H1 (cell line): ENCODE data around the gene SNHG17. TPM values are rescaled to one million over a fixed set of nuclear protein-coding genes. Genes with fewer than 3 reads are reported as not detected.

Source experiments
- CTCF ChIA-PET: fragments of 300-600 bp; sonication (Branson Sonifier 250); formaldehyde crosslinking; loops from one replicate; lab custom pipeline; 2021; ENCODE audit not compliant: partially characterized antibody; lab: Charles Lee
- POLR2A ChIA-PET: fragments of 300-600 bp; sonication (Branson Sonifier 250); formaldehyde crosslinking; loops from one replicate; lab custom pipeline; 2021; ENCODE audit warnings: inconsistent platforms; ENCODE audit not compliant: partially characterized antibody; lab: Charles Lee
- DNase-seq, 2 experiments: peaks; one replicate each; pipeline versions ENCODE4 v3.0.0 to v3.0.0-alpha.2; 2010 to 2022; ENCODE audit warnings: low spot score in 2 of 2, low read depth in 1 of 2, mixed read lengths in 1 of 2
- FAIRE-seq: peaks from 2 replicates; lab custom pipeline; 2011; peaks lifted over from hg19 to GRCh38; lab: Jason Lieb, UNC
- H2AFZ ChIP-seq: 2 replicates; pipeline ENCODE4 v1.8.1; 2012; ENCODE audit warnings: low read length, inconsistent platforms
- H2AK5ac ChIP-seq: 2 replicates; pipeline ENCODE4 v1.6.1; 2013; ENCODE audit warnings: low read depth, low read length
- H2BK120ac ChIP-seq: replicated peaks from 2 replicates; pipeline ENCODE3; 2013; ENCODE audit warnings: low read depth, low read length, inconsistent platforms
- H2BK12ac ChIP-seq: 2 replicates; pipeline ENCODE4 v1.6.1; 2013; ENCODE audit warnings: low read depth, low read length
- H2BK15ac ChIP-seq: 2 replicates; pipeline ENCODE4 v1.6.1; 2013; ENCODE audit warnings: low read length
- H2BK20ac ChIP-seq: 2 replicates; pipeline ENCODE4 v1.6.1; 2013; ENCODE audit warnings: low read length
- H2BK5ac ChIP-seq: 2 replicates; pipeline ENCODE4 v1.6.1; 2013; ENCODE audit warnings: low read depth, low read length
- H3K14ac ChIP-seq: 2 replicates; pipeline ENCODE4 v1.6.1; 2013; ENCODE audit warnings: inconsistent platforms; ENCODE audit not compliant: insufficient read length
- H3K18ac ChIP-seq: 2 replicates; pipeline ENCODE4 v1.6.1; 2013; ENCODE audit warnings: low read length; ENCODE audit errors: extremely low read depth
- H3K23ac ChIP-seq: 2 replicates; pipeline ENCODE4 v1.6.1; 2013; ENCODE audit warnings: inconsistent platforms; ENCODE audit not compliant: insufficient read length
- H3K23me2 ChIP-seq: 2 replicates; pipeline ENCODE4 v1.6.1; 2013; ENCODE audit warnings: low read depth, low read length
- H3K27ac ChIP-seq: 2 replicates; pipeline ENCODE4 v1.6.1; 2011; ENCODE audit warnings: low read depth, low read length, inconsistent platforms
- H3K27me3 ChIP-seq, 4 experiments: replicated peaks in 1 of 4; 1 replicate in 1 of 4; 2 replicates in 3 of 4; pipeline versions ENCODE4 v1.6.1 to v1.8.1; 2011 to 2013; ENCODE audit warnings: low read length in 3 of 4, mild to moderate bottlenecking in 3 of 4, inconsistent platforms in 2 of 4, mixed read lengths in 2 of 4, moderate library complexity in 1 of 4; ENCODE audit not compliant: control insufficient read depth in 3 of 4, insufficient read depth in 3 of 4; ENCODE audit errors: extremely low read depth in 1 of 4
- H3K36me3 ChIP-seq, 4 experiments: 2 replicates each; pipeline versions ENCODE4 v1.6.1 to v1.8.1; 2011 to 2013; ENCODE audit warnings: mild to moderate bottlenecking in 4 of 4, low read length in 3 of 4, moderate library complexity in 2 of 4, control low read depth in 1 of 4, inconsistent platforms in 1 of 4; ENCODE audit not compliant: insufficient read depth in 4 of 4, control insufficient read depth in 2 of 4
- H3K4ac ChIP-seq: replicated peaks from 2 replicates; pipeline ENCODE3; 2013; ENCODE audit warnings: low read length, low read depth, mixed read lengths, inconsistent platforms; ENCODE audit not compliant: insufficient read length
- H3K4me1 ChIP-seq, 4 experiments: replicated peaks in 1 of 4; 1 replicate in 1 of 4; 2 replicates in 3 of 4; pipeline versions ENCODE4 v1.6.1 to v1.8.1; 2011 to 2013; ENCODE audit warnings: low read length in 3 of 4, inconsistent platforms in 2 of 4, mixed read lengths in 1 of 4; ENCODE audit not compliant: insufficient read depth in 4 of 4, control insufficient read depth in 3 of 4
- H3K4me2 ChIP-seq, 2 experiments: 2 replicates each; pipeline versions ENCODE4 v1.6.1 to v1.8.1; 2011 to 2013; ENCODE audit warnings: low read depth in 2 of 2, low read length in 2 of 2, control low read depth in 1 of 2, inconsistent platforms in 1 of 2, mild to moderate bottlenecking in 1 of 2; ENCODE audit not compliant: insufficient read depth in 1 of 2
- H3K4me3 ChIP-seq, 4 experiments: fragments of 200-600, 300-600 bp in 1 of 4; sonication (generic), shearing (Covaris generic), sonication (Bioruptor Twin) in 1 of 4; 2 replicates each; pipeline versions ENCODE4 v1.5.1 to v1.8.1; 2011 to 2016; ENCODE audit warnings: low read length in 4 of 4, low read depth in 3 of 4, control low read depth in 2 of 4, inconsistent platforms in 2 of 4, mild to moderate bottlenecking in 2 of 4, mixed read lengths in 1 of 4, moderate library complexity in 1 of 4; ENCODE audit not compliant: insufficient read depth in 2 of 4; ENCODE audit errors: extremely low read depth in 1 of 4
- H3K56ac ChIP-seq: replicated peaks from 2 replicates; pipeline ENCODE3; 2013; ENCODE audit warnings: low read depth, mild to moderate bottlenecking, mixed read lengths, low read length, inconsistent platforms; ENCODE audit not compliant: insufficient read length
- H3K79me1 ChIP-seq: 2 replicates; pipeline ENCODE4 v1.6.1; 2013; ENCODE audit warnings: low read depth, low read length, control low read depth
- H3K79me2 ChIP-seq, 2 experiments: 2 replicates each; pipeline versions ENCODE4 v1.6.1 to v1.8.1; 2012 to 2013; ENCODE audit warnings: low read length in 2 of 2, mild to moderate bottlenecking in 2 of 2, inconsistent platforms in 1 of 2; ENCODE audit not compliant: insufficient read depth in 2 of 2, control insufficient read depth in 1 of 2
- H3K9ac ChIP-seq, 4 experiments: replicated peaks in 1 of 4; 1 replicate in 1 of 4; 2 replicates in 3 of 4; pipeline versions ENCODE4 v1.6.1 to v1.8.1; 2011 to 2013; ENCODE audit warnings: low read depth in 3 of 4, low read length in 3 of 4, control low read depth in 2 of 4, mild to moderate bottlenecking in 2 of 4, moderate library complexity in 2 of 4, inconsistent platforms in 1 of 4; ENCODE audit errors: extremely low read depth in 1 of 4
- H3K9me3 ChIP-seq, 2 experiments: 2 replicates each; pipeline versions ENCODE4 v1.6.1 to v1.8.1; 2012 to 2013; ENCODE audit warnings: mild to moderate bottlenecking in 2 of 2, moderate library complexity in 2 of 2, control low read depth in 1 of 2, inconsistent platforms in 1 of 2, low read depth in 1 of 2, low read length in 1 of 2, mixed read lengths in 1 of 2; ENCODE audit not compliant: insufficient read depth in 2 of 2
- H4K20me1 ChIP-seq, 2 experiments: replicated peaks in 1 of 2; 2 replicates each; pipeline versions ENCODE3 to v1.8.1; 2011 to 2013; ENCODE audit warnings: inconsistent platforms in 2 of 2, low read length in 2 of 2, mild to moderate bottlenecking in 1 of 2; ENCODE audit not compliant: insufficient read depth in 2 of 2, control insufficient read depth in 1 of 2
- H4K5ac ChIP-seq: 2 replicates; pipeline ENCODE4 v1.6.1; 2013; ENCODE audit warnings: low read length, low read depth, mixed read lengths, inconsistent platforms; ENCODE audit not compliant: insufficient read length
- H4K8ac ChIP-seq: 2 replicates; pipeline ENCODE4 v1.8.0; 2013; ENCODE audit warnings: mild to moderate bottlenecking, moderate library complexity, low read length, inconsistent platforms; ENCODE audit not compliant: insufficient read depth; ENCODE audit errors: extremely low read depth
- H4K91ac ChIP-seq: replicated peaks from 2 replicates; pipeline ENCODE3; 2013; ENCODE audit warnings: low read length, mixed read lengths, inconsistent platforms; ENCODE audit not compliant: insufficient read length
- ASH2L ChIP-seq: fragments of 200-600, 300-600 bp; sonication (generic); IDR thresholded peaks from one replicate; pipeline ENCODE4 v1.7.1; 2017; ENCODE audit warnings: low read length
- ATF2 ChIP-seq: IDR thresholded peaks from 2 replicates; pipeline ENCODE4 v1.6.1; 2012; ENCODE audit warnings: low read length, inconsistent platforms
- BACH1 ChIP-seq: IDR thresholded peaks from 2 replicates; pipeline ENCODE4 v1.6.1; 2012; ENCODE audit warnings: low read length, improper control_type of control experiment
- EP300 ChIP-seq, 2 experiments: IDR thresholded peaks; 1 replicate in 1 of 2; 2 replicates in 1 of 2; pipeline ENCODE4 v1.6.1; 2011 to 2012; ENCODE audit warnings: low read depth in 2 of 2, low read length in 2 of 2, mild to moderate bottlenecking in 2 of 2, borderline replicate concordance in 1 of 2, inconsistent platforms in 1 of 2, moderate library complexity in 1 of 2
- EZH2 ChIP-seq: fragments of 200-600 bp; sonication (generic); IDR thresholded peaks from 2 replicates; pipeline ENCODE4 v1.7.1; 2012; ENCODE audit warnings: low read depth, mild to moderate bottlenecking, moderate library complexity, low read length, inconsistent platforms; ENCODE audit not compliant: severe bottlenecking
- HDAC2 ChIP-seq, 2 experiments: fragments of 300-600 bp in 1 of 2; sonication (generic) in 1 of 2; IDR thresholded peaks; 2 replicates each; pipeline ENCODE4 v1.6.1; 2011 to 2012; ENCODE audit warnings: low read depth in 2 of 2, low read length in 2 of 2, mild to moderate bottlenecking in 2 of 2, moderate library complexity in 2 of 2, borderline replicate concordance in 1 of 2, inconsistent platforms in 1 of 2
- KDM1A ChIP-seq: fragments of 200-600, 300-600 bp; sonication (generic); IDR thresholded peaks from 2 replicates; pipeline ENCODE4 v1.7.1; 2016; ENCODE audit warnings: mild to moderate bottlenecking, low read length, borderline replicate concordance
- POLR2A ChIP-seq, 2 experiments: IDR thresholded peaks; 1 replicate in 1 of 2; 2 replicates in 1 of 2; pipeline ENCODE4 v1.6.1; 2011; ENCODE audit warnings: low read depth in 2 of 2, low read length in 2 of 2, mild to moderate bottlenecking in 2 of 2; ENCODE audit errors: control extremely low read depth in 1 of 2
- SIN3A ChIP-seq, 2 experiments: IDR thresholded peaks in 1 of 2; conservative IDR thresholded peaks in 1 of 2; 2 replicates each; pipeline ENCODE4 v1.6.1; 2011 to 2012; ENCODE audit warnings: low read length in 2 of 2, improper control_type of control experiment in 1 of 2, low read depth in 1 of 2, mild to moderate bottlenecking in 1 of 2
- TBP ChIP-seq: IDR thresholded peaks from 2 replicates; pipeline ENCODE4 v1.6.1; 2011; ENCODE audit warnings: low read depth, low read length, improper control_type of control experiment
- WGBS, 2 experiments: shearing (Covaris generic) in 1 of 2; methylation state at CpG; one replicate each; pipeline versions ENCODE4 v1.1.6 to v1.1.7; 2013 to 2015; ENCODE audit warnings: low lambda C conversion rate in 2 of 2, mixed read lengths in 2 of 2, inconsistent platforms in 1 of 2, low coverage in 1 of 2, missing lambda C conversion rate in 1 of 2; ENCODE audit not compliant: insufficient replicate concordance in 2 of 2, insufficient coverage in 1 of 2, insufficient read length in 1 of 2; ENCODE audit errors: extremely low coverage in 1 of 2, missing lambda C conversion rate in 1 of 2; 5-methylcytosine and 5-hydroxymethylcytosine counted together
- polyA plus RNA-seq, 7 experiments: library from polyadenylated mRNA; depleted of rRNA in 3 of 7; stranded (reverse) in 5 of 7; unstranded in 2 of 7; fragments of >200 nt in 5 of 7; fragments of 200-250 nt in 2 of 7; gene quantifications; 1 replicate in 5 of 7; 2 replicates in 1 of 7; 4 replicates in 1 of 7; pipeline versions ENCODE4 v1.2.1 to v1.2.3, GENCODE V29; 2011 to 2013; ENCODE audit warnings: missing spikeins in 2 of 7, mixed read lengths in 2 of 7
- total RNA-seq: library from RNA; stranded (reverse); fragmentation: NEBNext Ultra II Directional; extraction: Animal tissue kit (Norgen Biotek cat#: 25700); gene quantifications from 2 replicates; pipeline ENCODE4 v1.2.1, GENCODE V29; 2021

SNHG17 gene
- total and polyA plus RNA-seq, 2 of the 8 experiments (the other 6 are each of a cell fraction or from before 2014, with no cell fraction given), result 59.4 to 59.8 TPM

- Histone ChIP-seq H3K36me3 (peaks cover 0 to 12% (median 4%) of the 10 kb centered on the region in 4 experiments; a peak in 4 of 8 replicates), H2BK12ac (no peak overlapping the region), H3K9me3 (no peaks in the 10 kb centered on the region), H4K20me1 (no peaks in the 10 kb centered on the region), H4K5ac (no peak overlapping the region), H2BK20ac (no peak overlapping the region), H3K23me2 (no peaks in the 10 kb centered on the region; the same call in 1 of the 2 replicates), H3K4ac (no peak overlapping the region), H3K56ac (no peak overlapping the region), H2AFZ (peak overlapping the region; percentile 93; the same call in 1 of the 2 replicates), H3K14ac (no peak overlapping the region), H3K27me3 (no peaks in the 10 kb centered on the region; a peak in 2 of 7 replicates), H2AK5ac (no peak overlapping the region), H4K8ac (no peak overlapping the region), H3K4me2 (no peak overlapping the region), H2BK15ac (no peak overlapping the region), H2BK120ac (no peak overlapping the region), H3K9ac (no peak overlapping the region), H4K91ac (no peak overlapping the region), H3K4me3 (no peak overlapping the region), H3K27ac (no peak overlapping the region), H3K18ac (no peak overlapping the region), H2BK5ac (no peak overlapping the region), H3K4me1 (peaks cover 0 to 7% (median 4%) of the 10 kb centered on the region in 4 experiments; a peak in 4 of 7 replicates), H3K79me2 (no peaks in the 10 kb centered on the region), H3K23ac (no peak overlapping the region), H3K79me1 (peaks cover 3% of the 10 kb centered on the region; the same call in 1 of the 2 replicates)
- POLR2A ChIA-PET, result interaction anchor here (1.7 to 15.7 kb wide), 2 partner anchors 14 to 27 kb away, joined by 9 to 285 read pairs; partner anchors contain the start of genes RALGAPB and SNHG17
- DNase-seq (no peak), FAIRE-seq (no peak)
- WGBS, 2 experiments, result 79% methylated on average over 3 of the region's 3 CpGs; no CpG with 5 or more reads in 1 of the 2 experiments
- CTCF ChIA-PET, result interaction anchor here (0.7 to 5.9 kb wide), 7 partner anchors 8 to 74 kb away, joined by 3 to 85 read pairs (median 7); partner anchors contain the start of genes RALGAPB and SNHG17
- TF ChIP-seq KDM1A, result no peak
- TF ChIP-seq ATF2, result no peak
- TF ChIP-seq POLR2A (IDR thresholded peaks at IDR 0.05; ENCODE audit: control extremely low read depth in 1 of 2, low read depth in 2 of 2, low read length in 2 of 2), result no peak
- TF ChIP-seq HDAC2 (IDR thresholded peaks at IDR 0.05; ENCODE audit: borderline replicate concordance in 1 of 2, low read depth in 2 of 2, low read length in 2 of 2), result no peak
- TF ChIP-seq EP300 (IDR thresholded peaks at IDR 0.05; ENCODE audit: borderline replicate concordance in 1 of 2, low read depth in 2 of 2, low read length in 2 of 2), result no peak
- no peak for TF ChIP-seq ASH2L
- no peak for TF ChIP-seq BACH1
- TF ChIP-seq TBP, result no peak
- TF ChIP-seq SIN3A (conservative IDR thresholded peaks at IDR 0.05 in 1 of 2, IDR thresholded peaks at IDR 0.05 in 1 of 2; ENCODE audit: low read depth in 1 of 2, low read length in 2 of 2), result no peak
- TF ChIP-seq EZH2, result no peak
Measured at GRCh38 chr20:38445381-38445796, 10.3 kb upstream of the SNHG17 start.
